IMR-90 (cell line): ENCODE results near the gene SETD2.

Experiments
- RAD21 ChIP-seq: IDR thresholded peaks from 2 replicates; pipeline ENCODE4 v1.6.1; 2012; ENCODE audit warnings: low read length, improper control_type of control experiment
- TF ChIP-seq, protein P1 (sequence below): conservative IDR thresholded peaks from 2 replicates; pipeline ENCODE4 v1.5.1; 2012; ENCODE audit warnings: mild to moderate bottlenecking, low read depth, low read length, improper control_type of control experiment

DNA sequence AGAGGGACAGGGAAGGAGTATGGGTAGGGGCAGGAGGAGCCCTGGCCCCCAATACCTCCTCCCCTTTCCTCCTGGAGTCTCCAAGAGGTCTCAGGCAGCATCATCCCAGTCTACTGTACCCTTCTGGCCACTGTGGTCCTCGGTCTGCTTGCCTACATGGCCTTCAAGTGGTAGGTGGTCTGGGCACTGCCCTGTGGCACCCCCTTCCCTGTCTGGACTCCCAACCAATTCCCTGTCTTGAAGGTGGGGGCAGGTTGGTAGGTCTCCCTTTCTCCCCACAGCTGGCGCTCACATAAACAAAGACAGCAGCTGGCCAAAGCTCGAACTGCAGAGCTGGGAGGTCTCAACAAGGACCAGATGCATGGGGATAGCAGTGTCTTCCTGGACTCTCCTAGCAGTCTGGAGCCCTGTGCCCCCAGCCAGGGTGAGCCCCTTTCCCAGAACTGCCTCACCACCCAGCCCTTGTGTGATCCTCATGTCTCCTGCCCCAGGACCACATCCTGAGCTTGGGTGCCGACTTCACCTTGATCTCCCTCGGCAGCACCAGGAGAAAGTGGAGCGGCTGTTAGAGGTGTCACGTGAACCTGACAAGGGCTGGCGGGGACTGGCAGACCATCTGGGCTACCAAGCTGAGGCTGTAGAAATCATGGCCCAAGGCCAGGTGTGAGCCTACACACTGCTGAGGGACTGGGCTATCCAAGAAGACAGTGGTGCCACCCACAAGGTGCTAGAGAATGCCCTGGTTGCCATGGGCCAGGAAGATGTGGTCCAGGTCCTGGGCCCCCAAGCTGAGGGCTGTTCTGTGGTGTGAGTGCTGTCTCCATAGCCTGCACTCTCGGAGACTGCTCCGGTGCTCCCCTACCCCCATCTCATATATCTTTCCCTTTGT is 151.3 kb downstream of the SETD2 start:
- TF ChIP-seq, protein P1, sequence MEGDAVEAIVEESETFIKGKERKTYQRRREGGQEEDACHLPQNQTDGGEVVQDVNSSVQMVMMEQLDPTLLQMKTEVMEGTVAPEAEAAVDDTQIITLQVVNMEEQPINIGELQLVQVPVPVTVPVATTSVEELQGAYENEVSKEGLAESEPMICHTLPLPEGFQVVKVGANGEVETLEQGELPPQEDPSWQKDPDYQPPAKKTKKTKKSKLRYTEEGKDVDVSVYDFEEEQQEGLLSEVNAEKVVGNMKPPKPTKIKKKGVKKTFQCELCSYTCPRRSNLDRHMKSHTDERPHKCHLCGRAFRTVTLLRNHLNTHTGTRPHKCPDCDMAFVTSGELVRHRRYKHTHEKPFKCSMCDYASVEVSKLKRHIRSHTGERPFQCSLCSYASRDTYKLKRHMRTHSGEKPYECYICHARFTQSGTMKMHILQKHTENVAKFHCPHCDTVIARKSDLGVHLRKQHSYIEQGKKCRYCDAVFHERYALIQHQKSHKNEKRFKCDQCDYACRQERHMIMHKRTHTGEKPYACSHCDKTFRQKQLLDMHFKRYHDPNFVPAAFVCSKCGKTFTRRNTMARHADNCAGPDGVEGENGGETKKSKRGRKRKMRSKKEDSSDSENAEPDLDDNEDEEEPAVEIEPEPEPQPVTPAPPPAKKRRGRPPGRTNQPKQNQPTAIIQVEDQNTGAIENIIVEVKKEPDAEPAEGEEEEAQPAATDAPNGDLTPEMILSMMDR: no peak
- TF ChIP-seq RAD21: no peak
